NOMO-1 treated with dmso at 0.1 percent for 144 hours (cell line): ENCODE data around the gene ADAMTS4.
A peak's percentile ranks its signal among the peaks of the same experiment; 100 is the strongest.

Experiments
- DNase-seq: peaks from one replicate; lab custom pipeline; 2025; ENCODE audit not compliant: unreplicated experiment; lab: John Stamatoyannopoulos, UW

Gene ADAMTS4

GRCh38 chr1:161158316-161159010 is 40.4 kb downstream of the ADAMTS4 start:
- DNase-seq = no peak

GRCh38 chr1:161157867-161158266 is 41.0 kb downstream of the ADAMTS4 start:
- no peak for DNase-seq

- DNase-seq = peak; percentile 90
These were observed 45.0 kb downstream of the ADAMTS4 start, which contains the start of gene UFC1 for GRCh38 chr1:161153682-161154337. Gene UFC1, plus strand, starts transcription at chr1:161153978. Its CDS starts 20 bp downstream, at chr1:161153998.

GRCh38 chr1:161153176-161153575 is 45.7 kb downstream of the ADAMTS4 start:
- DNase-seq = no peak

GRCh38 chr1:161145832-161146231 is 53.0 kb downstream of the ADAMTS4 start:
- DNase-seq = no peak

GRCh38 chr1:161140755-161141400 is 58.0 kb downstream of the ADAMTS4 start:
- DNase-seq = no peak

GRCh38 chr1:161139766-161140165 is 59.1 kb downstream of the ADAMTS4 start:
- no peak for DNase-seq

GRCh38 chr1:161138431-161138830 is 60.4 kb downstream of the ADAMTS4 start:
- no peak for DNase-seq

- DNase-seq = no peak
These were observed 61.0 kb downstream of the ADAMTS4 start for GRCh38 chr1:161137881-161138280.
